Mucosa of descending colon (tissue), 3 donors: ENCODE data around the gene GABBR1. TPM values are rescaled to one million over a fixed set of nuclear protein-coding genes. Genes with fewer than 3 reads are reported as not detected.

Source experiments
- ATAC-seq: fragments of 200-7000 bp; cut with Tn5 transposase; one replicate; pipeline ENCODE4 v1.9.1; 2020; ENCODE audit warnings: mild to moderate bottlenecking, moderate library complexity
- DNase-seq, 3 donors: peaks; one replicate each; pipeline ENCODE4 v3.0.0-alpha.2; 2020
- H3K36me3 ChIP-seq: fragments of 200-600 bp; one replicate; pipeline ENCODE4 v1.8.0; 2021; ENCODE audit warnings: low read depth, mild to moderate bottlenecking
- H3K4me1 ChIP-seq: fragments of 200-600 bp; one replicate; pipeline ENCODE4 v1.8.0; 2021; ENCODE audit warnings: low read depth, mild to moderate bottlenecking
- H3K4me3 ChIP-seq: fragments of 200-600 bp; one replicate; pipeline ENCODE4 v1.8.0; 2021; ENCODE audit warnings: mild to moderate bottlenecking
- H3K9me3 ChIP-seq: fragments of 200-600 bp; one replicate; pipeline ENCODE4 v1.8.0; 2021; ENCODE audit warnings: mild to moderate bottlenecking
- intact Hi-C, 2 donors: fragments of 100-400 bp; cut with DNase I in 1 of 2; cut with micrococcal nuclease in 1 of 2; formaldehyde crosslinking; loops; one replicate each; pipeline versions ENCODE4 v1.11.0 to v1.11.1; 2022; cut with DNase I, micrococcal nuclease
- total RNA-seq, 3 donors: library from RNA; stranded (reverse); fragmentation: NEBNext Ultra II Directional in 2 of 3; extraction: Animal tissue kit (Norgen Biotek cat#: 25700) in 2 of 3; gene quantifications; one replicate each; pipeline versions ENCODE4 v1.2.1 to v1.2.4, GENCODE V29; 2021 to 2023
- TF ChIP-seq, protein P1 (sequence below): fragments of 200-600 bp; IDR thresholded peaks from one replicate; pipeline ENCODE4 v1.8.0; 2022; ENCODE audit warnings: antibody characterized with exemption, mild to moderate bottlenecking
- donor health status: DM: no; HTN: no; CAD: no; lungs with moderate emphysema.
- donor health status: DM: no; HTN: no; CAD: no.
- donor health status: DM: no; HTN: yes; CAD: no.

GABBR1 gene
- total RNA-seq, 3 donors from 2014 or later = 12.2 to 62.5 (median 21.8) TPM

DNA sequence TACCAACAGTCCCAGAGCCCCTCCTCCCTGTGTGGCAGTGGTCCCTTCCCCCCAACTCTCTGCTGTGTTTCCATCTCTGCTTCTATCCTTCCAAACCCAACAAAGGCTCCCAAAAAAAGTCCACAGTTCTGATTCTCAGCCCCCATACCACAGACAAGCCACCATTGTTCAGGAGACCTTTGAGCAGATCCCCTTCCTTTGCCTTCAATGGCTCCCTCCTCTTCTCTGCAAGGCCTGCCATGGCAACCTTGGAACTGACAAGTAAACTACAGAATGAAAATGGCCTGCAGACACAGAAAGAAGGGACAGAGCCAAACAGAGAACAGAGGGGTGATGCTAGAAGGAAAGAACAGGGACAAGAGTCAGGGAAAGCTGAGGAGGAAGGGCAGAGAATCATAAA lies 24.9 kb downstream of the GABBR1 start:
- Histone ChIP-seq H3K9me3 (no peaks in the 10 kb centered on the region), H3K36me3 (no peaks in the 10 kb centered on the region), H3K4me3 (no peak overlapping the region), H3K4me1 (no peaks in the 10 kb centered on the region)
- ATAC-seq = no peak
- no peak for DNase-seq
- intact Hi-C loops = no loop called here
- TF ChIP-seq, protein P1, sequence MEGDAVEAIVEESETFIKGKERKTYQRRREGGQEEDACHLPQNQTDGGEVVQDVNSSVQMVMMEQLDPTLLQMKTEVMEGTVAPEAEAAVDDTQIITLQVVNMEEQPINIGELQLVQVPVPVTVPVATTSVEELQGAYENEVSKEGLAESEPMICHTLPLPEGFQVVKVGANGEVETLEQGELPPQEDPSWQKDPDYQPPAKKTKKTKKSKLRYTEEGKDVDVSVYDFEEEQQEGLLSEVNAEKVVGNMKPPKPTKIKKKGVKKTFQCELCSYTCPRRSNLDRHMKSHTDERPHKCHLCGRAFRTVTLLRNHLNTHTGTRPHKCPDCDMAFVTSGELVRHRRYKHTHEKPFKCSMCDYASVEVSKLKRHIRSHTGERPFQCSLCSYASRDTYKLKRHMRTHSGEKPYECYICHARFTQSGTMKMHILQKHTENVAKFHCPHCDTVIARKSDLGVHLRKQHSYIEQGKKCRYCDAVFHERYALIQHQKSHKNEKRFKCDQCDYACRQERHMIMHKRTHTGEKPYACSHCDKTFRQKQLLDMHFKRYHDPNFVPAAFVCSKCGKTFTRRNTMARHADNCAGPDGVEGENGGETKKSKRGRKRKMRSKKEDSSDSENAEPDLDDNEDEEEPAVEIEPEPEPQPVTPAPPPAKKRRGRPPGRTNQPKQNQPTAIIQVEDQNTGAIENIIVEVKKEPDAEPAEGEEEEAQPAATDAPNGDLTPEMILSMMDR = no peak

DNA sequence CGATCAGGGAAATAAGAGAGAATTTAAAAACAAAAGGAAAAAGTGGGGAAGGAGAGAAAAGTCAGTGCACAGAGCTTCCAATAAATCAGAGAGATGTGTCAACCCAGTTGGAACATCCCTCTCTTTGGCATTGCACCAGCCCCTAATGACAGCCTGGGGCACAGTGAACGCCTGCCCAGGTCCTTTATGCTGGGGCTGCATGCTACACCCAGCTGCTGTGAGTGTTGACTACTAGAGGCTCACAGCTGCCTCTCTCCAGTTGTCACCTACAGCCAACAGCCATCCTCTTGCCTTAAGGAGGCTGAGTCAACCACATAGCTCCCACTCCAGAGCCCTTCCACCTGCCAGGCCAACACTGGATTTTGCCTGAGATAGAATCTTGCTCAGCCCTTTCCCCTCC lies 29.1 kb downstream of the GABBR1 start:
- Histone ChIP-seq H3K4me1 (no peaks in the 10 kb centered on the region), H3K4me3 (no peak overlapping the region), H3K9me3 (no peaks in the 10 kb centered on the region), H3K36me3 (no peaks in the 10 kb centered on the region)
- intact Hi-C loops = no loop called here
- TF ChIP-seq, protein P1 = no peak
- DNase-seq (no peak), ATAC-seq (no peak)

DNA sequence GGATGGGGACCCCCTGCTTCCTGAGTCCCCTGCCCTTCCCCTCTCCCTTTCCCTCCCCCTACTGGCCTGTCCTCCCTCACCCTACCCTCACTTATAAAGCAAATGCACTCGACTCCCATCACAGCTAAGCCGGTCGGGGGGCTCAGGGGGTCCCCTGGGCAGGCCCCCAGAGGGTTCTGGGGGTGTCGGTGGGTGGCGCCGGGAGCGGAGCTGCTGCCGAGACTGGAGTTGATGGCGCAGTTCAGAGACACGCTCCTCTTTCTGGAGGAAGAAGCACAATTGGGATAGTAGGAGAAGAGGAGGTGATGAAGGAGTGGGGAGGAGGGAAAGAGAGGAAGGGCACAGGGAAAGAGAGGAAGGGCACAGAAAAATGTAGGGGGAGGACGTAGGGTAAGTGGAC lies 29.5 kb downstream of the GABBR1 start:
- intact Hi-C loops = no loop called here
- Histone ChIP-seq H3K4me3 (no peak overlapping the region), H3K36me3 (no peaks in the 10 kb centered on the region), H3K4me1 (no peaks in the 10 kb centered on the region), H3K9me3 (no peaks in the 10 kb centered on the region)
- TF ChIP-seq, protein P1 = no peak
- no peak for ATAC-seq
- no peak for DNase-seq

DNA sequence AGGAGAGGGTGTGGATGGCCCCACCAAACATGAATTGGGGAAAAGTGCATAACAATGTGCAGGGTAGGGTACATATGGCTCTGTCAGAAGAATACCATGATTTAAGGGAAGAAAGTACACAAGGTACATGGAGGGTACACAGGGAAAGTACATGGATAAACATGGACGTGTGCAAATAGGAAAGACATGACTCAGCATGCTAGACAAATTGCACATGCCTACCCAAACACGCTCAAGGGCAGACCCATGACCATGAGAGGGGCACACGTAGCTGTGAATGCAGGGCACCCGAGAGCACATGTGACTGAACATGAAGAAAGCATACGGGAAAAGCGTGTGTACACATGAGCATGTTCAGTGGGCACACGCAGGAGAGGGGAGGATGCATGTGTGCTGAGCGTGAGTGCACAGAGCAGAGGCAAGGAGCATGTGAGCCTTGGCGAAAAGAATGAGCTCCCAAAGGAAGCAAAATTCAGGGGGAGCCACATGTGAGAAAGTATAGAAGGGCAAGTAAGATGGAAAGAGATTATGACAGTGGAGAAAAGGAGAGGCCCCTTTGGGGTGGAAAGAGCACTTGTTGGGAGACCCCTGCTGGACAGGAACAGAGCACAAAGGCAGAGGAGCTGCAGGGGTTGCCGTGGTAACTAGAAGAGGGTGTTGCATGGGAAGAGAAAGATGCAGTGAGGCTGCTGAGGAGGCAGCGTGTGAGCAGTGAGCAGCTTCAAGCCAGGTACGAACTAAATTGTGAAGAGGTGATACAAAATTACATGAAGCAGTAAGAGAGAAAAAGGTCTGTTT lies 30.2 kb downstream of the GABBR1 start:
- Histone ChIP-seq H3K9me3 (no peaks in the 10 kb centered on the region), H3K36me3 (no peaks in the 10 kb centered on the region), H3K4me1 (no peaks in the 10 kb centered on the region), H3K4me3 (no peak overlapping the region)
- ATAC-seq (no peak), DNase-seq (no peak)
- TF ChIP-seq, protein P1 = no peak
- intact Hi-C loops = no loop called here

DNA sequence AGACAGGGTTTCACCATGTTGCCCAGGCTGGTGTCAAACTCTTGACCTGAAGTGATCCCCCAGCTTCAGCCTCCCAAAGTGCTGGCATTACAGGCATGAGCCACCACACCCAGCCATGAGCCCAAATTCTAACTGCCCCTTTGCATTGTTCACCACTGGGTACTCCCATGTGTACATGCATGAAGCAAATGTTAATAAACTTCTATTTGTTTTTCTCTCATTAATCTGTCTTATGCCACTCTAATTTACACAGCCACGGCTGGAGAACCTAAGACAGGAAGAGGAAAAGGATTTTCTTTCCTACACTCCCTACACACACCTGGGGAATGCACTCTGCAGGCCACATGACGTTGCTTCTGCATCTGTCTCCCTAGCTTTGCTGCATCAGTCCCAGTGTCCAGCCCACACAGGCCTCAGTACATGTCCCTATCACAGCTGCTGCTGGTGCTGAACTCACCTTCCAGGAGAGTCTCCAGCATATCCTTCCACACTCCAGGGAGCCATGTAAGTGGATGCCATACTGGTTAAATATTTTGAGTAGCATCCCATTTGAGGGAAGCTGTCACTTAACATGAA lies 34.7 kb downstream of the GABBR1 start:
- no peak overlapping the region for H3K4me3 ChIP-seq
- DNase-seq = no peak
- H3K4me1 ChIP-seq = no peaks in the 10 kb centered on the region
- TF ChIP-seq, protein P1 = no peak
- no peaks in the 10 kb centered on the region for H3K36me3 ChIP-seq
- intact Hi-C loops = no loop called here
- no peaks in the 10 kb centered on the region for H3K9me3 ChIP-seq
- no peak for ATAC-seq
